ENCODE data around the gene SLC38A10.
"Not testable (repeated sequence)": the region's sequence is repeated elsewhere in the genome, so short reads cannot be mapped to it uniquely, and the experiment has no call there.

SLC38A10 gene

GRCh38 chr17:81311946-81312345, 16.8 kb upstream of the SLC38A10 start:
- TF ChIP-seq CTCF (conservative IDR thresholded peaks at IDR 0.05; ENCODE audit: control insufficient read depth, insufficient read depth, low read depth, low read length), result no peak
- no peak overlapping the region for H3K4me3 ChIP-seq (ENCODE audit: control insufficient read depth, low read depth, low read length)
- no peak for DNase-seq (ENCODE audit: low read depth)

- no peak for TF ChIP-seq CTCF (conservative IDR thresholded peaks at IDR 0.05; ENCODE audit: control insufficient read depth, insufficient read depth, low read depth, low read length)
- DNase-seq (ENCODE audit: low read depth), result no peak
- H3K4me3 ChIP-seq (ENCODE audit: control insufficient read depth, low read depth, low read length), result no peak overlapping the region
These were observed 15.9 kb upstream of the SLC38A10 start for GRCh38 chr17:81310949-81311550.

GRCh38 chr17:81309859-81310839, 15.0 kb upstream of the SLC38A10 start:
- DNase-seq (ENCODE audit: low read depth), result no peak
- no peak overlapping the region for H3K4me3 ChIP-seq (ENCODE audit: control insufficient read depth, low read depth, low read length)
- no peak for TF ChIP-seq CTCF (conservative IDR thresholded peaks at IDR 0.05; ENCODE audit: control insufficient read depth, insufficient read depth, low read depth, low read length)

GRCh38 chr17:81309140-81309858, 14.2 kb upstream of the SLC38A10 start:
- DNase-seq (ENCODE audit: low read depth), result peak; percentile 68
- peak; percentile 43 for TF ChIP-seq CTCF (conservative IDR thresholded peaks at IDR 0.05; ENCODE audit: control insufficient read depth, insufficient read depth, low read depth, low read length)
- H3K4me3 ChIP-seq (ENCODE audit: control insufficient read depth, low read depth, low read length), result no peak overlapping the region

- not testable (repeated sequence) for H3K4me3 ChIP-seq (ENCODE audit: control insufficient read depth, low read depth, low read length); DNase-seq (ENCODE audit: low read depth)
These were observed 13.7 kb upstream of the SLC38A10 start for GRCh38 chr17:81308784-81309139.

- DNase-seq (ENCODE audit: low read depth), result no peak
- no peak for TF ChIP-seq CTCF (conservative IDR thresholded peaks at IDR 0.05; ENCODE audit: control insufficient read depth, insufficient read depth, low read depth, low read length)
- no peak overlapping the region for H3K4me3 ChIP-seq (ENCODE audit: control insufficient read depth, low read depth, low read length)
These were observed 12.8 kb upstream of the SLC38A10 start for GRCh38 chr17:81307636-81308560.

All from fibroblast of mammary gland (primary cell).